Fibroblast of villous mesenchyme (primary cell): ENCODE data around the gene ERG28. TPM values are rescaled to one million over a fixed set of nuclear protein-coding genes. Genes with fewer than 3 reads are reported as not detected.

Experiments used
- DNase-seq: peaks from one replicate; pipeline ENCODE4 v3.0.0-alpha.2; 2010; ENCODE audit warnings: low read depth
- H3K4me3 ChIP-seq: 2 replicates; pipeline ENCODE4 v1.5.1; 2011; ENCODE audit warnings: low read depth, mild to moderate bottlenecking, low read length
- total RNA-seq: library from RNA; depleted of rRNA; stranded (reverse); fragments of >200 nt; gene quantifications from 2 replicates; pipeline ENCODE4 v1.2.3, GENCODE V29; 2012
- TF ChIP-seq, protein P1 (sequence below): IDR thresholded peaks from 2 replicates; pipeline ENCODE4 v1.5.1; 2012; ENCODE audit warnings: low read depth, mild to moderate bottlenecking, low read length; ENCODE audit not compliant: insufficient read depth

The ERG28 gene, protein sequence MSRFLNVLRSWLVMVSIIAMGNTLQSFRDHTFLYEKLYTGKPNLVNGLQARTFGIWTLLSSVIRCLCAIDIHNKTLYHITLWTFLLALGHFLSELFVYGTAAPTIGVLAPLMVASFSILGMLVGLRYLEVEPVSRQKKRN
- 10.0 and 13.0 TPM in 2 replicates for total RNA-seq

DNA sequence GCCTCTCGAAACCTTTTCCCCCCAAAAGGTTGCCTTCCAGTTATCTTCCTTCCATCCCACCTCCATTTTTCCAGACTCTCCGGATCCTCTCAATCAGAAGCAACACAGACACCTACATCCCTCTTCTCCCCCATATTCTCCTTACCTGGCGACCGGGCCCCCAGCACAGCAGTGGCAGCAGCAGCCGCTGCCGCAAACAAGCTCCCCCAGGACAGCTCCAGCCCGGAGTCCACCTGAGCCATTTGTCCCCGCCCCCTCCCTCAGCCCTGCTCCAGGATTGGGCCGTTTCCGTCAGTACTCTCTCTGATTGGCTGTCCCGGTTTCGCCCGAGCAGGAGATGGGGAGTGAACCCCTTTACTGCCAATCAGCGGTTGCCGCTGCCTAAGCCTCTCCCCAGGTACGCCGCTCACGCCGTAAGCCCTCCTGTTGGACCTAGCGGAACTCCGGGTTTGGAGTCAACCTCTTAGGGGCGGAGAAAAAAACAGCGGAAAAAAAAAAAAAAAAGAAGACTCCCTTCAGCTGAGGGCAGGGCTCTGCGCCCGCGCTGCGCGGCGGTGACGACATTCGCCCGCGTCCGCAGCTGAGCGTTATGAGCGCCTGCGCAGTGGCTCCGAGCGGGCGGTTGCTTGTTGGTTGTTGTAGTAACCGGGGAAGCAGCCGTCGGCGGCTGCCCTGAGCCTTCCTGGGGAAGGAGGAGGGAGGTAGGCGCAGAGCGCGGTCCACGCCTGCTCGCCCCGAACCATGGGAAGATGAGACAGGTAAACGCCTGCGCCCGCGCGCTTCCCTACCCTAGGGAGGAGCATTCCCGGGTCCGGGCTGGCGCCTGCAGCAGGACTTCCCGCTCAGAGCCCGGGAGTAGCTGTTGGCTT is at the start of gene ERG28, which contains the start of gene TTLL5:
Gene ERG28 (minus strand): TSS at position 247 of the 869 bp plus-strand sequence. CDS start 3,374 bp downstream, outside the sequence.
Gene TTLL5 (plus strand): TSS at position 617 of the 869 bp plus-strand sequence. CDS start 1,904 bp downstream, outside the sequence.
- TF ChIP-seq, protein P1, sequence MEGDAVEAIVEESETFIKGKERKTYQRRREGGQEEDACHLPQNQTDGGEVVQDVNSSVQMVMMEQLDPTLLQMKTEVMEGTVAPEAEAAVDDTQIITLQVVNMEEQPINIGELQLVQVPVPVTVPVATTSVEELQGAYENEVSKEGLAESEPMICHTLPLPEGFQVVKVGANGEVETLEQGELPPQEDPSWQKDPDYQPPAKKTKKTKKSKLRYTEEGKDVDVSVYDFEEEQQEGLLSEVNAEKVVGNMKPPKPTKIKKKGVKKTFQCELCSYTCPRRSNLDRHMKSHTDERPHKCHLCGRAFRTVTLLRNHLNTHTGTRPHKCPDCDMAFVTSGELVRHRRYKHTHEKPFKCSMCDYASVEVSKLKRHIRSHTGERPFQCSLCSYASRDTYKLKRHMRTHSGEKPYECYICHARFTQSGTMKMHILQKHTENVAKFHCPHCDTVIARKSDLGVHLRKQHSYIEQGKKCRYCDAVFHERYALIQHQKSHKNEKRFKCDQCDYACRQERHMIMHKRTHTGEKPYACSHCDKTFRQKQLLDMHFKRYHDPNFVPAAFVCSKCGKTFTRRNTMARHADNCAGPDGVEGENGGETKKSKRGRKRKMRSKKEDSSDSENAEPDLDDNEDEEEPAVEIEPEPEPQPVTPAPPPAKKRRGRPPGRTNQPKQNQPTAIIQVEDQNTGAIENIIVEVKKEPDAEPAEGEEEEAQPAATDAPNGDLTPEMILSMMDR = no peak
- DNase-seq = peak; percentile 98
- H3K4me3 ChIP-seq = peak within 1 kb of the TSS; percentile 87

DNA sequence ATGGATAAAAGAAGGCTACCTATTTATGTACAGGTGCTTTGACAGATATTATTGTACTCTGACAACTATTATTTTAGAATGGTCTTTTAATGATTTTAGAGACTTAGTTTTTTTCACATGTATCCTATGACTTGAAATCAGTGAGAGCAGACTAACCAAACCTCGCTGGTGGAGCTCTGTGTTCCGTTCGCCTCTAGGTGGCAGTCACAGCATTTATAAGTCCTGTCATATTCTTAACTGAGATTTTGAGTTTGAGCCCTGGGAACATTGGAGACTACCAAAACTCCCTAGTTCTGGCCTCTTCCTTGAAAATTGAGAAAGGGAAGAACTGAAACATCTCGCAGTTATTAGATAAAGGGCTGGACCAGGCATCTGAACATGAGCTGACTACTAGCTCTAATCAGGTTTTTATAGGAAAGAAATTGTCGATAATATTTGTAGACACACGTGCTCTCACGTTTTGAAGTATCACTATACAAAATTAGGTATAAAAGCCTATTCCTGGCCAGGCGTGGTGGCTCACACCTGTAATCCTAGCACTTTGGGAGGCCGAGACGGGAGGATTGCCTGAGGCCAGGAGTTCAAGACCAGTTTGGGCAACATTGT is 48.6 kb upstream of the ERG28 start:
- DNase-seq = peak; percentile 88
- TF ChIP-seq, protein P1 = peak; percentile 84
- H3K4me3 ChIP-seq = no peak overlapping the region

DNA sequence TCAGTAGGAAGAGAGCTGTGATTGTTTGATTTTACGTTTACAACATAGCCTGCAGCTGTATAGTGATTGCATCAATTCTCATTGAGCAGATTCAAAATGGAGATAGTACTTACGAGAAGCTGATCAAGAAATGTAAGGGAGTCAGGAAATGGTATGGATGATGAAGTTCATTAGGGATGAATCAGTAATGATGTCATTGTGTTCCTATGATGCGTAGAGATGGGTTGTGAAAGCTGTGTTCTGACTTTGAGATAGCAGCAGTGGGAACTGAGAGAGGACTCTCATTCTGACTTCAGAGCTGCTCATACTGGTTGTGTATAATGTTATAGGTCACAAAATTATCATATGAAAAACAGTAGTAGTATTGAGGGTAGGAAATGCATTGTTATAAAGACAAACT is 44.3 kb upstream of the ERG28 start:
- no peak overlapping the region for H3K4me3 ChIP-seq
- DNase-seq = peak; percentile 11
- TF ChIP-seq, protein P1 = no peak

DNA sequence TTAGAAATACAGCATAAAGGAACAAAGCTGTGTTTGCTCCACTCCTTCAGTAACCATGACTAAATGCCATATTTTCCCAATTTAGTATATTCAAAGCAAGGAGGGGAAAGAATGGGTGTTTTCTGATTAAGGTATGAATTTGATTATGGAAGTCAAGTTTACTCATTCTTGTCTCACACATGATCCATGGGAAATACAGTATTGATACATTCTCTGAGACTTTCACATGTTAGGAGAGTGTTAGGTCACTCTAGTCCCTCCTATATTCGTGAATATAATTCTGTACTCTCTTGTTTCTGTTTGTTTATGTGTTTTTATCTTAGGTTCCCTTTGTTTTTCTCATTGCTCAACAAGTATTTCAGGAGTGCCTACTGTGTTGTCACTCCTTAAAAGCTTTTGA is 42.8 kb upstream of the ERG28 start:
- H3K4me3 ChIP-seq = no peak overlapping the region
- DNase-seq = no peak

DNA sequence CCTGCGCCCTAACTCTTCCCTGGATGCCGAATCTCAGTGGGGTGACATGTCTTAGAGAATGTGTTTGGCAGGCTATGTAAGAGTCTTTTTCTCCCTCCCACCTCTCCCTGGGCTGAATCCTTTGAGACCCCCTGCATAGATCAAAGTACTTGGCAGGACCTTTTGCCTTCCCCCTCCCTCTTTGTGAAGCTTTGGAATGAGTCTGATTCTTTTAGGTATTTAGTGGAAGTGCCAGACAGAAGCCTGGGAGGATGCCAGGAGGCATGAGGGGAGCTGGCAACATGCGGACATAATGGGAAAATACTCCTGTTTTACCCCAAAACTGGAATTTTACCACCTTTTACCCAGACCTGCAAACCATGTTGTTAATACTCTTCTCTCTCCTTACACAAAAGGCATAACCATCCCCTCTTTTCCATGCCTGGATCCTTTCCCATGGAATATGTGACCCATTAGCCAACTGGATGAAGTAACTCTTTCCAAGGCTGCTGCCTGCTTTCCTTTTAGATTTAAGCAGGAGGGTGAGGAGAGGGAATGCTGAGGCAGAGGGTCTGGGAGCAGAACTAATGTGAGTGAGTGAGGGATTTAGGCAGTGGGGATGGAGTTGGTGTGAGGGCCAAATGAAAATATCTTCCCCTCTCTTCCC is 42.1 kb upstream of the ERG28 start:
- no peak for DNase-seq
- H3K4me3 ChIP-seq = no peak overlapping the region
- TF ChIP-seq, protein P1 = no peak

More for the DNA sequence above, 42.8 kb upstream of the ERG28 start:
- TF ChIP-seq, protein P1 = no peak

DNA sequence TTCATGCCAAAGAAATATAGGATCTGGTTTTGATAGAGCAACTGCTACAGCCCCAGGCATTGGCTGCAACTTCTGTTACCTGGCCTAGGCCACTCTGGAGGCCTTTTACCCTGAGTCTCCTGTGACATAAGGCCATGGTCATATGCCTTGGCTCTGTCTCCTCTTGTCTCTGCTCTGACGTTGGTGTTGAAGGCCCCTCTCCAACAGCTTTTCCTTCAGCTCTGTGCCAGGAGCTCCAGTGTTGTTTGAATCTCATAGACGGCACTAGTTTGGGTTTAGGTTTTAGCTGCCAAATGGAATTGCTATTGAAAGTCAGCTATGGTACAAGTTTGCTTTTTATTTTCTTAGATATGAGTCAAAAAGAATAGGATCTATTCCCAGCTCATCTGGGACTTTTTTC is 41.4 kb upstream of the ERG28 start:
- H3K4me3 ChIP-seq = no peak overlapping the region
- no peak for DNase-seq
- TF ChIP-seq, protein P1 = no peak
